Panc1 (cell line): ENCODE results near the gene PPP1R14B. TPM values are rescaled to one million over a fixed set of nuclear protein-coding genes. Genes with fewer than 3 reads are reported as not detected.

Source experiments
- ATAC-seq: fragments of 200-7000 bp; cut with Tn5 transposase; 2 replicates; pipeline ENCODE4 v1.9.1; 2020; ENCODE audit warnings: mild to moderate bottlenecking, moderate library complexity
- BruUV-seq: library from RNA; stranded (reverse); fragments of 400-500 nt; replicated peaks from 2 replicates; lab custom pipeline; 2021; lab: Mats Ljungman, UMichigan
- CTCF ChIA-PET: fragments of 300-600 bp; sonication (Branson Sonifier 250); formaldehyde crosslinking; loops from one replicate; lab custom pipeline; 2022; ENCODE audit warnings: antibody characterized with exemption; lab: Charles Lee
- POLR2A ChIA-PET: fragments of 300-600 bp; sonication (Branson Sonifier 250); formaldehyde crosslinking; loops from one replicate; lab custom pipeline; 2022; ENCODE audit warnings: antibody characterized with exemption; lab: Charles Lee
- DNase-seq: peaks from one replicate; pipeline ENCODE4 v3.0.0-alpha.2; 2010; ENCODE audit warnings: low read depth, low spot score
- H3K27ac ChIP-seq: 2 replicates; pipeline ENCODE4 v1.5.1; 2011; ENCODE audit warnings: mild to moderate bottlenecking, low read length, inconsistent platforms
- H3K27me3 ChIP-seq: fragments of 200-500 bp; sonication (Bioruptor generic); 2 replicates; pipeline ENCODE4 v1.6.0; 2014; ENCODE audit warnings: low read length, inconsistent platforms; ENCODE audit not compliant: control insufficient read depth, insufficient read depth
- H3K36me3 ChIP-seq: fragments of 200-500 bp; sonication (Bioruptor generic); 2 replicates; pipeline ENCODE4 v1.5.1; 2014; ENCODE audit warnings: inconsistent platforms, mild to moderate bottlenecking, low read length, moderate library complexity; ENCODE audit not compliant: control insufficient read depth, insufficient read depth
- H3K4me1 ChIP-seq: 2 replicates; pipeline ENCODE4 v1.5.1; 2011; ENCODE audit warnings: inconsistent platforms, mild to moderate bottlenecking, low read length, moderate library complexity; ENCODE audit not compliant: control insufficient read depth, insufficient read depth
- H3K4me3 ChIP-seq, 2 experiments: 2 replicates each; pipeline ENCODE4 v1.5.1; 2011 to 2012; ENCODE audit warnings: low read depth in 2 of 2, low read length in 2 of 2, mild to moderate bottlenecking in 2 of 2, inconsistent platforms in 1 of 2, moderate library complexity in 1 of 2
- H3K9me3 ChIP-seq: fragments of 200-500 bp; sonication (Bioruptor generic); 2 replicates; pipeline ENCODE4 v1.5.1; 2014; ENCODE audit warnings: low read depth, mild to moderate bottlenecking, inconsistent platforms, low read length, moderate library complexity; ENCODE audit not compliant: control insufficient read depth, insufficient read depth
- CTCF ChIP-seq: fragments of 450-650 bp; IDR thresholded peaks from 2 replicates; pipeline ENCODE4 v1.5.1; 2017; ENCODE audit warnings: mild to moderate bottlenecking
- POLR2AphosphoS5 ChIP-seq: IDR thresholded peaks from 2 replicates; pipeline ENCODE4 v1.6.1; 2012; ENCODE audit warnings: mild to moderate bottlenecking, low read depth, low read length, moderate library complexity
- REST ChIP-seq, 2 experiments: IDR thresholded peaks; 2 replicates each; pipeline ENCODE4 v1.6.1; 2011 to 2012; ENCODE audit warnings: low read depth in 2 of 2, control low read depth in 1 of 2, low read length in 1 of 2, mild to moderate bottlenecking in 1 of 2, moderate library complexity in 1 of 2; ENCODE audit not compliant: insufficient read depth in 1 of 2
- SIN3A ChIP-seq: IDR thresholded peaks from 2 replicates; pipeline ENCODE4 v1.6.1; 2012; ENCODE audit warnings: low read depth, mild to moderate bottlenecking, low read length, moderate library complexity, borderline replicate concordance; ENCODE audit not compliant: insufficient read depth
- TCF7L2 ChIP-seq: IDR thresholded peaks from 2 replicates; pipeline ENCODE4 v1.6.1; 2011; ENCODE audit warnings: mild to moderate bottlenecking, low read depth, low read length, inconsistent platforms
- in situ Hi-C: cut with HindIII; loops from 2 replicates; pipeline ENCODE4 v1.10.0; 2016; ENCODE audit warnings: low sequenced_read_pairs, low pct_unique_long_range_greater_than_20kb
- intact Hi-C: fragments of 100-400 bp; cut with micrococcal nuclease; formaldehyde crosslinking; loops from one replicate; pipeline ENCODE4 v1.10.0; 2022; ENCODE audit not compliant: unreplicated experiment
- total RNA-seq: library from RNA; stranded (reverse); gene quantifications from one replicate; pipeline ENCODE4 v1.2.1, GENCODE V29; 2021; ENCODE audit not compliant: unreplicated experiment

Gene PPP1R14B
- total RNA-seq, 1 experiment from 2014 or later, result 261 TPM

- POLR2A ChIA-PET, result interaction anchor here (0.5 kb wide), 1 partner anchor 149 kb away, joined by 3 read pairs; no protein-coding TSS in a partner anchor
- intact Hi-C loops, result no loop called here
- no peak for DNase-seq
- Histone ChIP-seq H3K27me3 (no peaks in the 10 kb centered on the region), H3K27ac (no peak overlapping the region), H3K4me3 (no peak overlapping the region), H3K9me3 (no peaks in the 10 kb centered on the region), H3K36me3 (no peaks in the 10 kb centered on the region; the same call in 1 of the 2 replicates), H3K4me1 (peaks cover 3% of the 10 kb centered on the region; the same call in 1 of the 2 replicates)
- CTCF ChIA-PET, result no interaction called here
- BruUV-seq, result no TSS peak
- no peak for ATAC-seq
- in situ Hi-C loops, result no loop called here
- TF ChIP-seq POLR2AphosphoS5, result no peak
These were observed 12.3 kb upstream of the PPP1R14B start for GRCh38 chr11:64258946-64259532.

GRCh38 chr11:64258356-64258755 lies 11.6 kb upstream of the PPP1R14B start:
- POLR2A ChIA-PET, result interaction anchor here (0.5 kb wide), 1 partner anchor 150 kb away, joined by 3 read pairs; no protein-coding TSS in a partner anchor
- intact Hi-C loops (no loop called here), in situ Hi-C loops (no loop called here)
- H3K4me3 ChIP-seq, result no peak overlapping the region
- CTCF ChIA-PET, result no interaction called here
- no peak for ATAC-seq
- no peak overlapping the region for H3K27ac ChIP-seq
- no TSS peak for BruUV-seq
- no peaks in the 10 kb centered on the region for H3K27me3 ChIP-seq
- TF ChIP-seq SIN3A (no peak), TCF7L2 (no peak), CTCF (no peak), POLR2AphosphoS5 (no peak), REST (IDR thresholded peaks at IDR 0.05; ENCODE audit: insufficient read depth in 1 of 2, low read depth in 2 of 2, low read length in 1 of 2) (no peak)
- peaks cover 7% of the 10 kb centered on the region for H3K4me1 ChIP-seq
- H3K9me3 ChIP-seq, result no peaks in the 10 kb centered on the region
- no peak for DNase-seq
- H3K36me3 ChIP-seq, result no peaks in the 10 kb centered on the region; the same call in 1 of the 2 replicates

- no peak for DNase-seq
- no peak overlapping the region for H3K4me3 ChIP-seq
- H3K4me1 ChIP-seq, result peaks cover 8% of the 10 kb centered on the region
- in situ Hi-C loops (no loop called here), intact Hi-C loops (no loop called here)
- H3K27me3 ChIP-seq, result no peaks in the 10 kb centered on the region
- CTCF ChIA-PET, result no interaction called here
- POLR2A ChIA-PET, result no interaction called here
- no peak for ATAC-seq
- no TSS peak for BruUV-seq
- H3K36me3 ChIP-seq, result peaks cover 3% of the 10 kb centered on the region; the same call in 1 of the 2 replicates
- TF ChIP-seq REST (IDR thresholded peaks at IDR 0.05; ENCODE audit: insufficient read depth in 1 of 2, low read depth in 2 of 2, low read length in 1 of 2) (no peak), CTCF (no peak), TCF7L2 (no peak), POLR2AphosphoS5 (no peak), SIN3A (no peak)
- no peak overlapping the region for H3K27ac ChIP-seq
- no peaks in the 10 kb centered on the region for H3K9me3 ChIP-seq
These were observed 9.6 kb upstream of the PPP1R14B start for GRCh38 chr11:64256300-64256699.
